Measurements from ENCODE around the gene CHRNA4.

CHRNA4 gene

GRCh38 chr20:63314015-63314471, 47.1 kb downstream of the CHRNA4 start:
- DNase-seq (ENCODE audit: insufficient read length, low spot score) (no peak), FAIRE-seq (no peak)
- no peak for TF ChIP-seq CTCF (IDR thresholded peaks at IDR 0.05; ENCODE audit: insufficient read depth, missing control alignments)

GRCh38 chr20:63313349-63314014, 47.7 kb downstream of the CHRNA4 start:
- DNase-seq (ENCODE audit: insufficient read length, low spot score) (no peak), FAIRE-seq (no peak)
- no peak for TF ChIP-seq CTCF (IDR thresholded peaks at IDR 0.05; ENCODE audit: insufficient read depth, missing control alignments)

GRCh38 chr20:63312690-63313348, 48.3 kb downstream of the CHRNA4 start:
- FAIRE-seq, result no peak
- DNase-seq (ENCODE audit: insufficient read length, low spot score), result no peak
- no peak for TF ChIP-seq CTCF (IDR thresholded peaks at IDR 0.05; ENCODE audit: insufficient read depth, missing control alignments)

- no peak for TF ChIP-seq CTCF (IDR thresholded peaks at IDR 0.05; ENCODE audit: insufficient read depth, missing control alignments)
- DNase-seq (ENCODE audit: insufficient read length, low spot score) (no peak), FAIRE-seq (no peak)
These were observed 48.9 kb downstream of the CHRNA4 start for GRCh38 chr20:63312273-63312672.

DNA sequence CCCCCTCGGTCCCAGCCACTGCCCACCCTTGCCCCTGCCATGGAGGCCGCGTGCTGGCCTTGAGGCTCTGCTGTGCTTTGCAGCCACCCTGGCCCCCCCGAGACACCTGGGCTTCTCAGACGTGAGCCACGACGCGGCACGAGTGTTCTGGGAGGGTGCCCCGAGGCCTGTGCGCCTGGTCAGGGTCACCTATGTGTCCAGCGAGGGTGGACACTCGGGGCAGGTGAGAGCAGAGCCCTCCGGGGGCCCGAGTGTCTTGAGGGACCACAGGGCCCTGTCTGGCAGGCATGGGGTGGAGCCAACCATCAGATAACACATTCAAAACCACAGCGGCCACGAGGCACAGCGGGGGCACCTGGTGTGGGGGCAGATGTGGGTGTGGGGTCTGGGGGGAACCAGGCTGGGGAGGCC, 49.3 kb downstream of the CHRNA4 start:
- no peak for FAIRE-seq
- TF ChIP-seq CTCF (IDR thresholded peaks at IDR 0.05; ENCODE audit: insufficient read depth, missing control alignments), result no peak
- DNase-seq (ENCODE audit: insufficient read length, low spot score), result no peak

DNA sequence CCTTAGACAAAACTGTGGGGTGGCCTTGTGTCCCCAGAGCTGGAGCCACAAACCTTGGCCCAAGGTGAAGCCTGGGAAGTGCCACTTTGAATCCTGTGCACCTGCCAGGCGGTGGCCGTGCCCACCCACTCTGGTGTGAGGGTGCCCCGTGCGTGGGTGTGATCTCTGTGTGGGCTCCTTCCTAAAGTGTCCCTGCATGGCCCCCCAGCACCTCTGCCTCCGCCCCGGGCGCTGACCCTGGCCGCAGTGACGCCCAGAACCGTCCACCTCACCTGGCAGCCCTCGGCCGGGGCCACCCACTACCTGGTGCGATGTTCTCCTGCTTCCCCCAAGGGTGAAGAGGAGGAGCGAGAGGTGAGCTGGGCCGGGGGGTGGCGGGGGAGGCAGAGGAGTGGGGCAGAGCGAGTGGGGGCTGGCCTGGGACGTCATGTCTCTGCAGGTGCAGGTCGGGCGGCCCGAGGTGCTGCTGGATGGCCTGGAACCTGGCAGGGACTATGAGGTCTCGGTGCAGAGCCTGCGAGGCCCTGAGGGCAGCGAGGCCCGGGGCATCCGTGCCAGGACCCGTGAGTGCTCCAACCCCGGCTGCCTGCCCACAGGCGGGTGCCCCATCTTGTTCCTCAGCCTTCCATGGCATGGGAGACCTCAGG, 49.8 kb downstream of the CHRNA4 start:
- TF ChIP-seq CTCF (IDR thresholded peaks at IDR 0.05; ENCODE audit: insufficient read depth, missing control alignments), result no peak
- DNase-seq (ENCODE audit: insufficient read length, low spot score) (no peak), FAIRE-seq (no peak)
